Psoas muscle (tissue), 8 donors: ENCODE measurements around the gene UPK3BL1. TPM values are rescaled to one million over a fixed set of nuclear protein-coding genes. Genes with fewer than 3 reads are reported as not detected.
"Not testable (repeated sequence)": the region's sequence is repeated elsewhere in the genome, so short reads cannot be mapped to it uniquely, and the experiment has no call there.

Source experiments
- ATAC-seq, 4 donors: fragments of 200-7000 bp; cut with Tn5 transposase; one replicate each; pipeline ENCODE4 v1.9.1; 2020; ENCODE audit warnings: moderate library complexity in 3 of 4, mild to moderate bottlenecking in 2 of 4
- DNase-seq, 2 donors: peaks; one replicate each; pipeline ENCODE4 v3.0.0-alpha.2; 2020
- H3K27ac ChIP-seq: fragments of 200-600 bp; one replicate; pipeline ENCODE4 v1.8.0; 2022
- H3K27me3 ChIP-seq, 3 donors: fragments of 200-600 bp in 1 of 3; one replicate each; pipeline versions ENCODE4 v1.6.1 to v1.8.0; 2013 to 2022; ENCODE audit warnings: low read length in 2 of 3, mild to moderate bottlenecking in 2 of 3, moderate library complexity in 1 of 3; ENCODE audit not compliant: insufficient read depth in 3 of 3
- H3K36me3 ChIP-seq, 2 donors: fragments of 200-600 bp in 1 of 2; one replicate each; pipeline versions ENCODE4 v1.6.1 to v1.8.0; 2013 to 2022; ENCODE audit warnings: low read depth in 1 of 2, mild to moderate bottlenecking in 1 of 2, moderate library complexity in 1 of 2; ENCODE audit not compliant: insufficient read depth in 1 of 2
- H3K4me1 ChIP-seq: fragments of 200-600 bp; one replicate; pipeline ENCODE4 v1.8.0; 2022
- H3K4me3 ChIP-seq: fragments of 200-600 bp; one replicate; pipeline ENCODE4 v1.8.0; 2022; ENCODE audit warnings: mild to moderate bottlenecking
- H3K9me3 ChIP-seq: fragments of 200-600 bp; one replicate; pipeline ENCODE4 v1.8.0; 2022
- WGBS, 3 donors: extraction: QIAGEN DNeasy Blood & Tissue Kit; methylation state at CpG; one replicate each; pipeline versions ENCODE4 v1.1.6 to v1.1.7; 2013; 5-methylcytosine and 5-hydroxymethylcytosine counted together
- intact Hi-C, 2 donors: fragments of 100-400 bp; cut with DNase I; formaldehyde crosslinking; loops; one replicate each; pipeline versions ENCODE4 v1.11.0 to v1.14.2; 2022
- polyA plus RNA-seq, 3 donors: library from polyadenylated mRNA; stranded (reverse); fragments of 200-250 nt; gene quantifications; one replicate each; pipeline ENCODE4 v1.2.3, GENCODE V29; 2013
- total RNA-seq, 4 donors: library from RNA; stranded (reverse); fragmentation: NEBNext Ultra II Directional in 2 of 4; extraction: Animal tissue kit (Norgen Biotek cat#: 25700) in 2 of 4; gene quantifications; one replicate each; pipeline versions ENCODE4 v1.2.1 to v1.2.4, GENCODE V29; 2021 to 2023
- donor health status: healthy with polysubstance abuse.
- donor health status: DM: no; HTN: no; CAD: no; lungs with moderate emphysema.
- donor health status: Bipolar disorder and iron deficiency.
- donor health status: healthy.
- donor health status: DM: yes; HTN: yes; CAD: no.
- donor health status: DM: no; HTN: no; CAD: no.
- donor health status: DM: no; HTN: no; CAD: no.
- donor health status: DM: yes; HTN: yes; CAD: no.

Gene UPK3BL1
- total and polyA plus RNA-seq, 7 donors, result 1.9 to 18.3 (median 8.0) TPM

DNA sequence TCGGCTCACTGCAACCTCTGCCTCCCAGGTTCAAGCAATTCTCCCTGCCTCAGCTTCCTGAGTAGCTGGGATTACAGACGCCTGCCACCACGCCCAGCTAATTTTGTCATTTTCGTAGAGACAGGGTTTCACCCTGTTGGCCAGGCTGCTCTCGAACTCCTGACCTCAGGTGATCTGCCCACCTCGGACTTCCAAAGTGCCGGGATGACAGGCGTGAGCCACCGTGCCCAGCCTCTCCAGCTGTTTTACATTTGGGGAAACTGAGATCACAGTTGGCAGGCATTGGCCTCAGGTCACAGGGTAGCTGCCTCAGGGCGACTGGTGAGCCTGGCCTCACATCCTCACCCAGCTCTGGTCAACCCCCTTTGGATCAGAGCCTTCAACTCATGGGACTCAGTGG lies 32.9 kb downstream of the UPK3BL1 start:
- H3K9me3 ChIP-seq, ATAC-seq, H3K36me3 ChIP-seq, H3K4me1 ChIP-seq, DNase-seq, H3K4me3 ChIP-seq, H3K27me3 ChIP-seq, intact Hi-C loops, H3K27ac ChIP-seq: not testable (repeated sequence)
- 23 to 24% methylated on average over 4 to 5 of the region's 10 CpGs; no CpG with 5 or more reads in 1 of the 3 donors for WGBS, 3 donors

DNA sequence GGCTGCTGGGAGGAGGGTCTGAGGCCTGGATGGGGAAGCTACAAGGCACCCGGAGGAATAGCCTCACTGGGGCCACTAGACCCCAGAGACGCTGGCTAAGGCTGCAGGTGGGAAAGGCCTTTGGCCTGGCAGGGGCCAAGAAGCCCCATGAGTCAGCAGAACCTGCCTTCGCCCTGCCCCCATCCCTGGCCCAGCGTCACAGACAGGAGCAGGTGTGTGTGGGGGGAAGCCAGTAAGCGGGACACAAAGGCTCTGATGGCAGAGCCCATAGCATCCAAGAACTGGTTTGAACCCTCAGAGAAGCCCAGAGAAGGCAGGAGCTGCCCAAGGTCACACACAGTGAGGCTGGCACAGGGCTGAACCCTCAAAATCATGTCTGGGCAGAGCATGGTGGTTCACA lies 35.7 kb downstream of the UPK3BL1 start:
- H3K27me3 ChIP-seq, H3K9me3 ChIP-seq, H3K4me1 ChIP-seq, H3K27ac ChIP-seq, H3K4me3 ChIP-seq, DNase-seq, intact Hi-C loops, H3K36me3 ChIP-seq: not testable (repeated sequence)
- no CpG with 5 or more reads among the region's 5 CpGs for whole genome bisulfite sequencing, 3 donors
- peak; percentile 44 to 62 (median 50) for ATAC-seq

DNA sequence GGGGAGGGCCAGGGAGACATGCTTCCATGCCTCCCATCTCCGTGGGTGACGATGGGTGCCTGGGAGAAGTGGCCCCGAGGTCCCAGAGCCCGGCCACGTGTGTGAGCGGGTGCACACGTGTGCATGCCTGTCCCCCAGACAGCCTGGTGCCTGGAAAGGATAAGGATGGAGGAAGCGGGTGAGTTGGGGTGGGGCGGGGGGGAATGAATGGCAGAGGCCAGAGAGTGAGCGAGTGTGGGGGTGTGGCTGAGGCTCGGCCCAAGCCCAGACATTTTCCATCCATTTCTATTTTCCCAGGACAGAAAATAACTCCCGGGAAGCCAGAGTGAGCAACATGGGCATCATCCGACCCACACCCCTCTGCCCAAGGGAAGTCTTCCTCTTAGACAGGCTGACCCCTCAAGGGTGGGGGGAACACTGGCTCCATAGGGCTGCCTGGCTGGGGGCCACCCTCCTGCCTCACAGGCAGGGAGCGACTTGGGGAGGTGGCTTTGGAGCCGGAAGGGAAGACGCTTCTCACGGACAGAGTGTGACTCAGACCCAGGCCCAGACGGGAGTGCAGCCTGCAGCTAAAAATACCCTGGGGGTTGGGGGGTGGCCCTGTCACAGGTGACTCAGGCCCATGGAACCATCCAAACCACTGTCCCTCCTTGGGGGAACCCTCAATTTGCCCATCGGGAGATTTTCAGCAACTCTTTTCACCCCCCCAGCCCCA lies 38.0 kb downstream of the UPK3BL1 start:
- H3K36me3 ChIP-seq, H3K4me1 ChIP-seq, H3K9me3 ChIP-seq, H3K27me3 ChIP-seq, DNase-seq, intact Hi-C loops, H3K27ac ChIP-seq, H3K4me3 ChIP-seq: not testable (repeated sequence)
- WGBS, 3 donors, result 26% methylated on average over 5 of the region's 19 CpGs; no CpG with 5 or more reads in 2 of the 3 donors
- ATAC-seq, result peak; percentile 76 to 79 (median 78)

DNA sequence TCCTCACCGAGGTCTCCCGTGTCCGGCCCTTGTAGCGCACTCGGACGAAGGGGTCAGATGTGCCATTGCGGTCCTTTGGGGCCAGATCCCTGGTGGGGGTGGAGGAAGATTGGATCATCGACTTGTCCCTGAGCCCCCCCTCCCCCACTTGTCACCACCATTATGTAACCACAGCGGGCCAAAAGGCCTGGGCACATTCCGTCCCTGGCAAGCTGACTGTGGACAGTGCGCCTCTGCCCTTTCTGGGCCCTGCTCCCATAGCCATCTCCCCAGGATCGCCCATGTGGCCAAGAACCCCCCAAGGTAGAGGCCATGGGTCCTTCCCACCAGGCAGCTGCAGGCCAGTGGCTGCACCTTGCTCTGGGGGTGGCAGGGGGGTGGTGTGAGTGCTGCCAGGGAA lies 40.3 kb downstream of the UPK3BL1 start:
- DNase-seq, intact Hi-C loops, H3K4me3 ChIP-seq, H3K36me3 ChIP-seq, H3K9me3 ChIP-seq, H3K4me1 ChIP-seq, H3K27me3 ChIP-seq, H3K27ac ChIP-seq: not testable (repeated sequence)
- no CpG with 5 or more reads among the region's 12 CpGs for WGBS, 3 donors
- peak; percentile 61 to 71 (median 71) for ATAC-seq

DNA sequence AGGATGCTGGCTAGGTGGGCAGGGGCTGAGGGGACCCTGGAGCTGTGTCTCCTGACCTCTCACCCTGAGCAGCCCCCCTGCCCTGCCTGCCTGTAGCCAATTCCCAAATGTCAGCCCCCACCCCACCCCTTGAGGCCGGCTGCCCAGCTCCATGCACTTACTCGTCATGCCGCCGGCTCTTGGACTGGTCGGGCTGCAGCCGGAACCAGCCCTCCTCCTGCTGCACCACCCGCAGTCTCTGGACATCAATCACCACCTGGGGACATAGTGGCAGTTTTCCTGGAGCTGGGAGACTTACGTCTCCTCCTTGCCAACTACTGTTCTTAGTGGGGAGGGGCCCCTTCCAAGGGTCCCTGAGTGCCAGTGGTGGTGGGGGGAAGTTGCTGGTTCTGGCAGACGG lies 42.9 kb downstream of the UPK3BL1 start:
- H3K4me1 ChIP-seq, H3K36me3 ChIP-seq, H3K9me3 ChIP-seq, intact Hi-C loops, H3K4me3 ChIP-seq, H3K27me3 ChIP-seq, DNase-seq, H3K27ac ChIP-seq: not testable (repeated sequence)
- peak; percentile 27 to 52 (median 42) for ATAC-seq
- no CpG with 5 or more reads among the region's 9 CpGs for WGBS, 3 donors

DNA sequence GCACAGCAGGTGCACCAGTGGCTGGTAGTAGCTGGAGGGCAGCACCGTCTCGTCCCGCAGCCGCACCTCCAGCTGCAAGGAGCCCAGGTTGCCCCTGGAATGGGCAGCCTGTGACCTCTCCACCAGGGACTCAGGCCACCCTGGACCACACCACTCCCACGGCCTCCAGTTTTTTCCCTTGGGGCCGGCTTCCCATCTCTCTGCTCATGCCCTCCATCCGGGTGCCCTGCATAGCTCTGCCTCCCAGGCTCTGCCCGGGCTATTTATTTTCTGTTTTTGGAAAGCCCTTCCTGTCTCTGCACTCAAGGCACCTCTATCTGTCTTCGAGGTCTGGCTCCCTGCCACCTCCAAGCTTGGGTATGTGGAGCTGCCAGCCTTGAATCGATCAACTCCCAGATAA lies 46.6 kb downstream of the UPK3BL1 start:
- 39 to 75% (median 42%) methylated on average over 4 of the region's 10 CpGs for WGBS, 3 donors
- H3K27ac ChIP-seq, DNase-seq, H3K9me3 ChIP-seq, H3K4me1 ChIP-seq, ATAC-seq, intact Hi-C loops, H3K4me3 ChIP-seq, H3K27me3 ChIP-seq, H3K36me3 ChIP-seq: not testable (repeated sequence)

DNA sequence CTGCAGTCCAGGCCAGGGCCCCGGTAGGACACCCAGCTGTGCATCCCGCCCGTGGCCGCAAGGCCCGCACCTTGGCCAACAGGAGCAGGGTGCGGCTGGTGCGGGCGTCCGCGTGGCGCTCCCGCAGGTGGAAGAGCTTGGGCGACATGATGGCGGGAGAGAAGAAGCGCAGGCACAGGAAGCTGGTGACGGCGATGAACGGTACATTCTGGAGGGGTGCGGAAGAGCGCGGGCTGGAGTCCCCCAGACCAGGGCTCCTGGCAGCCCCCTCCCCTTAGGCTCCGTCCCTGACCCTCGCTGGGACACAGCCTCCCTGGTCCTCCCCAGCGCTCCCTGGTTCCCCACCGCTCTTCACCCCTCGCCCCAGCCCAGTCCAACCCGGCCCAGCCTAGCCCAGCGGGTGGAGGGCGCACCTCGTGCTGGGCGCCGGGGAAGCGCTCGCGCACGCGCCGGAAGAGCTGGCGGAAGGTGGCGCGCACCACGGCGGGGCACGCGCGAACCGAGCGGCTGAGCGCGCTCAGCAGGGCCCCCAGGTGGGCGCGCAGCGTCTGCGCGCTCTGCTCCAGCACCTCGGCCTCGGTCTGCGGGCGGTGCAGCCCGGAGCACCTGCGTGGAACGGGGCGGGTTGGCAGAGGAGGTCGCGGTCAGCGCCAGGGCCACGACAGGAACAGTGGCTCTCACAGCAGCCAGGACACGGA lies 48.8 kb downstream of the UPK3BL1 start:
- H3K4me3 ChIP-seq, H3K36me3 ChIP-seq, H3K9me3 ChIP-seq, H3K27me3 ChIP-seq, H3K27ac ChIP-seq, DNase-seq, intact Hi-C loops, H3K4me1 ChIP-seq: not testable (repeated sequence)
- ATAC-seq, result peak in 1 of 4 donors; percentile 6
- WGBS, 3 donors, result no CpG with 5 or more reads among the region's 68 CpGs

DNA sequence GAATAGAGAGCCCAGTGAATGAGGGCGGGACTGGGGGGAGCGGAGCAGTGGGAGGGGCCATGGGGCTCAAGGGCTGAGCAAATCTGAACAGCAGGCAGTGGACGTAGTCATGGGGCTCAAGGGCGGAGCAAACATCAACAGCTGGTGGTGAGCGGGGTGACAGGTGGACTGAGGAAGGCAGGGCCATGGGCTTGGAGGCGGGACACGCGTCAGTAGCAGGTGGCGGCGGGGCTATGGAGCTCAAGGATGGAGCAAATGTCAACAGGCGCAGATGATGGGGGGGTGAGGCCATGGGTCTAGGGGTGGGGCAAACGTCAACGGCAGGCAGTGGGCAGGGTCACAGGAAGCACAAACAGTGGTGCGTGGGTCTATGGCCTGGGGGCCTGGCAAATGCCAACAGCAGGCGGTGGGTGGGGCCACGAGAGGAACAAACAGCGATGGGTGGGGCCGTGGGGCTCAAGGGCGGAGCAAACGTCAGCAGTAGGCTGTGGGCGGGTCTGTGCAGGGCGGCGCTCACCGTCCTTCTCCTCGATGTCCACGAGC lies 50.0 kb downstream of the UPK3BL1 start:
- intact Hi-C loops, H3K27ac ChIP-seq, H3K36me3 ChIP-seq, H3K4me1 ChIP-seq, H3K4me3 ChIP-seq, H3K27me3 ChIP-seq, H3K9me3 ChIP-seq: not testable (repeated sequence)
- 15 to 25% (median 22%) methylated on average over 6 of the region's 26 CpGs for WGBS, 3 donors
- peak; percentile 70 to 82 for DNase-seq
- ATAC-seq, result peak; percentile 86 to 90 (median 87)

DNA sequence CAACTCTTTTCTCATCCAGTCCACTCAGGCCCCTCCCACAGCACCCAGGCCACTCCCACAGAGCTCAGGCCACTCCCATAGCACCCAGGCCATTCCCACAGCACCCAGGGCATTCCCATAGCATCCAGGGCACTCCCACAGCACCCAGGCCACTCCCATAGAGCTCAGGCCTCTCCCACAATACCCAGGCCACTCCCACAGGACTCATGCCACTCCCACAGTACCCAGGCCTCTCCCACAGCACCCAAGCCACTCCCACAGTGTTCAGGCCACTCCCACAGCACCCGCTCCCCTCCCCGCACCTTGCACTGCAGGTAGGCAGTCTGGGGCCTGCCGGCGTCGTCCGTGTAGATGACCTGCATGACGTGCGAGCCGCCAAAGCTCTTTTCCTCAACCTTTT lies 52.7 kb downstream of the UPK3BL1 start:
- DNase-seq, H3K4me1 ChIP-seq, intact Hi-C loops, H3K36me3 ChIP-seq, H3K9me3 ChIP-seq, H3K4me3 ChIP-seq, H3K27me3 ChIP-seq, H3K27ac ChIP-seq: not testable (repeated sequence)
- peak; percentile 9 to 57 (median 54) for ATAC-seq
- no CpG with 5 or more reads among the region's 9 CpGs for WGBS, 3 donors
